H1 (cell line): ENCODE data around the gene VWA7. TPM values are rescaled to one million over a fixed set of nuclear protein-coding genes. Genes with fewer than 3 reads are reported as not detected.

Experiments
- CHD7 ChIP-seq: fragments of 300-600 bp; sonication (generic); IDR thresholded peaks from 2 replicates; pipeline ENCODE4 v1.7.1; 2012; ENCODE audit warnings: low read length, moderate library complexity, mild to moderate bottlenecking, inconsistent platforms; ENCODE audit not compliant: insufficient replicate concordance
- polyA plus RNA-seq, 7 experiments: library from polyadenylated mRNA; depleted of rRNA in 3 of 7; stranded (reverse) in 5 of 7; unstranded in 2 of 7; fragments of >200 nt in 5 of 7; fragments of 200-250 nt in 2 of 7; gene quantifications; 1 replicate in 5 of 7; 2 replicates in 1 of 7; 4 replicates in 1 of 7; pipeline versions ENCODE4 v1.2.1 to v1.2.3, GENCODE V29; 2011 to 2013; ENCODE audit warnings: missing spikeins in 2 of 7, mixed read lengths in 2 of 7
- total RNA-seq: library from RNA; stranded (reverse); fragmentation: NEBNext Ultra II Directional; extraction: Animal tissue kit (Norgen Biotek cat#: 25700); gene quantifications from 2 replicates; pipeline ENCODE4 v1.2.1, GENCODE V29; 2021

VWA7 gene
- total and polyA plus RNA-seq, 2 of the 8 experiments (the other 6 are each of a cell fraction or from before 2014, with no cell fraction given): 0.82 to 2.1 TPM

- no peak for TF ChIP-seq CHD7
Observed at GRCh38 chr6:31811645-31812044, 34.5 kb upstream of the VWA7 start (continued).
